Measurements from ENCODE around the gene SHANK3. TPM values are rescaled to one million over a fixed set of nuclear protein-coding genes. Genes with fewer than 3 reads are reported as not detected.

SHANK3 gene
- total RNA-seq, result 100 to 1,000 TPM in 1 of 4 donors, 10 to 100 TPM in 2, 1 to 10 TPM in 1; 8.6 to 101 (median 16.9) TPM

GRCh38 chr22:50672471-50673230 lies at the start of gene SHANK3:
Gene SHANK3, plus strand, starts transcription at chr22:50672823.
- no peaks in the 10 kb centered on the region for H3K9me3 ChIP-seq
- peak within 1 kb of the TSS; percentile 56 to 66 for H3K27ac ChIP-seq
- H3K4me3 ChIP-seq, result peak within 1 kb of the TSS; percentile 19 to 29
- intact Hi-C loops (cut with DNase I; ENCODE audit: low total_unique reads), result no loop called here
- peaks cover 8% of the 10 kb centered on the region in 2 donors for H3K27me3 ChIP-seq
- peak in 1 of 2 donors; percentile 35 for TF ChIP-seq POLR2A (IDR thresholded peaks at IDR 0.05)
- TF ChIP-seq CTCF (IDR thresholded peaks at IDR 0.05), result no peak
- H3K4me1 ChIP-seq, result peaks cover 0 to 5% of the 10 kb centered on the region in 2 donors
- DNase-seq, result peak; percentile 36 to 80
- H3K36me3 ChIP-seq, result no peaks in the 10 kb centered on the region

GRCh38 chr22:50624347-50625130 lies 48.1 kb upstream of the SHANK3 start:
- intact Hi-C loops (cut with DNase I; ENCODE audit: low total_unique reads), result no loop called here
- Histone ChIP-seq H3K9me3 (no peaks in the 10 kb centered on the region), H3K4me3 (no peak overlapping the region), H3K36me3 (no peaks in the 10 kb centered on the region), H3K27me3 (no peaks in the 10 kb centered on the region), H3K27ac (no peak overlapping the region), H3K4me1 (peaks cover 3 to 11% of the 10 kb centered on the region in 2 donors)
- TF ChIP-seq POLR2A (IDR thresholded peaks at IDR 0.05) (no peak), CTCF (IDR thresholded peaks at IDR 0.05) (no peak)
- no peak for DNase-seq

GRCh38 chr22:50625131-50625567 lies 47.5 kb upstream of the SHANK3 start:
- intact Hi-C loops (cut with DNase I; ENCODE audit: low total_unique reads), result no loop called here
- Histone ChIP-seq H3K36me3 (no peaks in the 10 kb centered on the region), H3K27me3 (no peaks in the 10 kb centered on the region), H3K4me1 (peaks cover 3 to 11% of the 10 kb centered on the region in 2 donors), H3K27ac (no peak overlapping the region), H3K9me3 (no peaks in the 10 kb centered on the region), H3K4me3 (no peak overlapping the region)
- no peak for TF ChIP-seq CTCF (IDR thresholded peaks at IDR 0.05)
- no peak for TF ChIP-seq POLR2A (IDR thresholded peaks at IDR 0.05)
- DNase-seq, result no peak

GRCh38 chr22:50625568-50626313 lies 46.9 kb upstream of the SHANK3 start:
- DNase-seq, result no peak
- Histone ChIP-seq H3K4me1 (peaks cover 3 to 9% of the 10 kb centered on the region in 2 donors), H3K9me3 (no peaks in the 10 kb centered on the region), H3K36me3 (no peaks in the 10 kb centered on the region), H3K4me3 (no peak overlapping the region), H3K27me3 (no peaks in the 10 kb centered on the region), H3K27ac (no peak overlapping the region)
- no peak for TF ChIP-seq CTCF (IDR thresholded peaks at IDR 0.05)
- intact Hi-C loops (cut with DNase I; ENCODE audit: low total_unique reads), result no loop called here
